Measurements from ENCODE around the gene OR13A1.

- TF ChIP-seq CTCF (IDR thresholded peaks at IDR 0.05) (no peak), POLR2A (IDR thresholded peaks at IDR 0.05) (no peak)
These were observed 38.9 kb upstream of the OR13A1 start for GRCh38 chr10:45354261-45354660.

All from esophagus squamous epithelium (tissue), 4 donors.